GM12865 (cell line): ENCODE data around the gene PTH2.

Experiments
- DNase-seq: peaks from one replicate; pipeline ENCODE4 v3.0.0; 2010; ENCODE audit warnings: low read depth
- H3K4me3 ChIP-seq: 2 replicates; pipeline ENCODE4 v1.5.1; 2011; ENCODE audit warnings: mild to moderate bottlenecking, low read depth, low read length, control low read depth
- TF ChIP-seq, protein P1 (sequence below): IDR thresholded peaks from 2 replicates; pipeline ENCODE4 v1.5.1; 2011; ENCODE audit warnings: low read length, control low read depth, low read depth, inconsistent platforms; ENCODE audit not compliant: insufficient read depth; ENCODE audit errors: missing control alignments

The PTH2 gene

DNA sequence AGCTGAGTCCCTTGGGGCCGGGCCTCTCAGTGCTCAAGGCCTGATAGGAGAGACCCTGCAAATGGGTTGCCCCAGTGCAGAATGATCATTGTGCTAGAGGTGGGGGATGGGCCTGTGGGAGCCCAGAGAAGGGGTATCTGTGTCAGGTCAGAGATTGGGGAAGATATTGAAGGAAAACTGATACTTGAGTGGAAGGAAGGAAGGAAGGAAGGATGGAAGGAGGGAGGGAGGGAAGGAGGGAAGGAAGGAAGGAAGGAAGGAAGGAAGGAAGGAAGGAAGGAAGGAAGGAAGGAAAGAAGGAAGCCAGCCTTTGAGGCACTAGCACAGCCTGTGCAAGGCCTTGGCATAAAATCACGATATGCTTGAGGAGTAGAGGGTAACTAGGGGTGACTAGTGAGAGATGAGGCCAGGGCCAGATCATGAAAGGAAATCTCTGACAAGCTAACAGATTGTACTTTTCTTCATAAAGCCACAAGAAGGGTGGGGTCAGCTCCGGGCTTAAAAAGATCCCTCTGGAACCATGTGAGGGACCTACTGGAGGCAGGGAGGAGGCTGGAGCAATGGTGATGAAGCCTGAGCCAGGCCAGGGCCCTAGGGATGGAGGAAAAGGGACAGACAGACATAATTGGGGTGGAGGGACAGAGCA is 11.4 kb downstream of the PTH2 start:
- TF ChIP-seq, protein P1, sequence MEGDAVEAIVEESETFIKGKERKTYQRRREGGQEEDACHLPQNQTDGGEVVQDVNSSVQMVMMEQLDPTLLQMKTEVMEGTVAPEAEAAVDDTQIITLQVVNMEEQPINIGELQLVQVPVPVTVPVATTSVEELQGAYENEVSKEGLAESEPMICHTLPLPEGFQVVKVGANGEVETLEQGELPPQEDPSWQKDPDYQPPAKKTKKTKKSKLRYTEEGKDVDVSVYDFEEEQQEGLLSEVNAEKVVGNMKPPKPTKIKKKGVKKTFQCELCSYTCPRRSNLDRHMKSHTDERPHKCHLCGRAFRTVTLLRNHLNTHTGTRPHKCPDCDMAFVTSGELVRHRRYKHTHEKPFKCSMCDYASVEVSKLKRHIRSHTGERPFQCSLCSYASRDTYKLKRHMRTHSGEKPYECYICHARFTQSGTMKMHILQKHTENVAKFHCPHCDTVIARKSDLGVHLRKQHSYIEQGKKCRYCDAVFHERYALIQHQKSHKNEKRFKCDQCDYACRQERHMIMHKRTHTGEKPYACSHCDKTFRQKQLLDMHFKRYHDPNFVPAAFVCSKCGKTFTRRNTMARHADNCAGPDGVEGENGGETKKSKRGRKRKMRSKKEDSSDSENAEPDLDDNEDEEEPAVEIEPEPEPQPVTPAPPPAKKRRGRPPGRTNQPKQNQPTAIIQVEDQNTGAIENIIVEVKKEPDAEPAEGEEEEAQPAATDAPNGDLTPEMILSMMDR: no peak
- no peak overlapping the region for H3K4me3 ChIP-seq
- DNase-seq: no peak

DNA sequence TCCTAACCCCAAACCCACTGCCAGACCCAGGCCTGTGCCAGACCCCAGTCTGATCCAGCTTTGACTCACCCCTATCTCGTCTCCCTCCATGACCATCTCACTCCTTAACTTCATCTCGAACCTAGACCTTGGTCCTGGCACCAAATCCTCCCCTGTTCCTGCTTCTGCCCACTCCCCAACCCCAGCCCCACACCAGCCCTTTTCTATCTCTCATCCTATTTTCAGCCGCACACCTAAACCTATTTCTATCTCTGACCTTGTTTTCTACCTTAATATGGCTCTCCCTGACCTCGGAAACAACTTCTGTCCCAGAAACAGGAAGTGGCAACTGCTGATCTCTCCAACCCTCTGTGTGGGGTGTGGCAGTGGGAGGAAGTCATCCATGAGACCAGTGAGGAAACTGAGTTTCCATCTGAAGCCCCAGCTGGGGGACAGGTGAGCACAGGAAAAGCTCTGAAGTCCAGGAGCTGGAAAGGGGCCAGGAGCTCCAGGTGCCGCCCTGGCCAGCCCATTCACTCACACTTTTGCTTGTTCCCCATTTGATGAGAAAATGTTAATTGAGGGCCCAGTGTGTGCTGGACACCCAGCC is 13.7 kb downstream of the PTH2 start:
- peak; percentile 68 for DNase-seq
- H3K4me3 ChIP-seq: peak overlapping the region; percentile 47
- TF ChIP-seq, protein P1: no peak

- TF ChIP-seq, protein P1: no peak
- H3K4me3 ChIP-seq: peak overlapping the region; percentile 47
- DNase-seq: no peak
These were observed 14.3 kb downstream of the PTH2 start for GRCh38 chr19:49408816-49409440.

DNA sequence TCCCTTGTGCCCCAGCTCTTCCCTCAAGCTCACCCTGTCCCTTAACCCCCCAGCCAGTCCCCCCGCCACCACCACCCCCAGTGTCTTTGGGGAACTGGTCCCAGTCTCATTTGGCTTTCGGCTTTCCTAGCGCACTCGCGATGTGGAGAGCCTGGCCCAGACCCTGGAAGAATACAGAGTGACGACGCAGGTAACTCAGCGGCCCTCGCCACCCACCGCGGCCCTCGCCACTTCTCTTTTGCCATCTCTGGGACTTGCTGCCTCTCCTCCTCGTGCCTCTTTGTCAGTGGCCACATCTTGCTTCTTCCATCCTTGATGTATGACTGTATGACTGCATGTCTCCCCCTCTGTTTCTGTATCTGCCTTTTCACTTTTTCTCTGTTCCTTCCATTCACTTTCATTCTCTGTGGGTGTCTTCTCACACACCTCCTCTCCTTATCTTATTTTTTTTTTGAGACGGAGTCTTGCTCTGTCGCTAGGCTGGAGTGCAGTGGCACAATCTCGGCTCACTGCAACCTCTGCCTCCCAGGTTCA is 15.7 kb downstream of the PTH2 start:
- no peak for DNase-seq
- H3K4me3 ChIP-seq: no peak overlapping the region
- TF ChIP-seq, protein P1: no peak

DNA sequence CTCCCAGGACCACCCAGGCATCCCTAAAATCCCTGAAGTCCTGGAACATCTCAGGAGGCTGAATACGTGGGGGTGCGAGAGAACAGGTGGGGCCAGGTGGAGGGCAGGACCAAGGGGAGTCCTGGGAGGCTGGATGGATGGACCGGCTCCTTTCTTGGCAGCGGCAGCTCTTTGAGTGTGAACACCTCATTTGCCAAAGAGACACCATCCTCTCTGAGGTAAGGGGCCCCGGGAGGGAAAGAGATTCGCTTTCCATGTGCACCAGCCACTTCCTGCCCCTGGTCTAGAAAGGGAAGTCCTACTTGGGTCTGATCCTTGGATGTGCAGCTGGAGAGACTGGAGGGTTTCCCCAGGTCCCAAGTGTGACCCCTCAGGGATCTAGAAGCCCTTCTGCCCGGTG is 16.2 kb downstream of the PTH2 start:
- H3K4me3 ChIP-seq: no peak overlapping the region
- no peak for DNase-seq
- TF ChIP-seq, protein P1: no peak

DNA sequence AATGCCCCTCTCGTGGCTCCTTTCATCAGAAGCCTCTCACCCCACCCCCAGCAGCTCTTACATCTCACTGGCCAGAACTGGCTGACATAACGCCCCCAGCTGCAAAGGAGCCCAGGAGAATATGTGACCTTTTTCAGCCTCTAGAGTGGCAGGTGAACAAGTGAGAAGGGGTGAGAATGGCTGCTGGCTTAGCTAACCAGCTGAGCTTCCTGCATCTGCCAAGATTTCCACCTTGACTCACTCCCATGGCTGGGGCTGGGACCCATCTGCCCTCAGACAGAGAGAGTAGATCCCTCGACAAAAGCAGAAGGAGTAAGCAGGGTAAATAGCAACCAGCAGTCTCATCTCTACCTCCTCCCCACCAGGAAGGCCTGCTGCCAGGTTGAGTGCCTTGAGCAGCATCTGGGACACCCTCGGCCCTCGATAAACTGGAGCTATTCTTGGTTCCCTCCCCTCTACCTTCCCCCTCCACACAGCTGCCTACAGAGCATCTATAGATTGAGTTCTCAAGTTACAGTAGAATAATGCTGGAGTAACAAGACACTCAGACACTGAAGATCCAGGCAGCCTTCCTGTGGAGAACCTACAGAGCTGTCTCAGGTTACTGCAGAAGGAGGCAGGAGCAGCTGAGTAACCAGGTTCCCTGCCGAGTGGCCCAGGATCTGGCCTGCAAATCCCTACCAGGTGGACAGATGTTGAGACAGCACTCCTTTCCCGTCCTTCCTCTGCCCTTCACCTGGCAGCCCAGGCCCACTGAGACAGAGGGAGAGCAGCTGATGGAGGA is 19.6 kb downstream of the PTH2 start:
- TF ChIP-seq, protein P1: no peak
- H3K4me3 ChIP-seq: no peak overlapping the region
- peak; percentile 55 for DNase-seq
